WTC11 (cell line): ENCODE measurements around the gene GRM5. TPM values are rescaled to one million over a fixed set of nuclear protein-coding genes. Genes with fewer than 3 reads are reported as not detected.

ENCODE experiments used
- ATAC-seq: fragments of 200-7000 bp; cut with Tn5 transposase; 2 replicates; pipeline ENCODE4 v1.10.0; 2021; ENCODE audit warnings: mild to moderate bottlenecking, moderate library complexity
- CTCF ChIA-PET: fragments of 300-600 bp; sonication (Branson Sonifier 250); formaldehyde crosslinking; loops from one replicate; lab custom pipeline; 2021; ENCODE audit warnings: antibody characterized with exemption; lab: Charles Lee
- POLR2A ChIA-PET: fragments of 350-600 bp; sonication (Branson Sonifier 250); formaldehyde crosslinking; loops from one replicate; lab custom pipeline; 2021; ENCODE audit warnings: antibody characterized with exemption; lab: Charles Lee
- DNase-seq: peaks from one replicate; pipeline ENCODE4 v3.0.0; 2021; ENCODE audit warnings: low spot score
- H3K27ac Mint-ChIP-seq: 2 replicates; pipeline ENCODE4 v1.8.0; 2021; ENCODE audit warnings: mixed read lengths
- H3K27me3 Mint-ChIP-seq: 2 replicates; pipeline ENCODE4 v1.8.0; 2021; ENCODE audit warnings: low read depth, mild to moderate bottlenecking, moderate library complexity, mixed read lengths
- H3K36me3 Mint-ChIP-seq: 2 replicates; pipeline ENCODE4 v1.8.0; 2021; ENCODE audit warnings: mixed read lengths
- H3K4me1 Mint-ChIP-seq: 2 replicates; pipeline ENCODE4 v1.8.0; 2022; ENCODE audit warnings: mixed read lengths
- H3K4me3 Mint-ChIP-seq: 2 replicates; pipeline ENCODE4 v1.8.0; 2021; ENCODE audit warnings: mild to moderate bottlenecking, moderate library complexity, mixed read lengths
- H3K9me3 Mint-ChIP-seq: 2 replicates; pipeline ENCODE4 v1.8.0; 2021; ENCODE audit warnings: mixed read lengths
- AFF4 ChIP-seq: sonication (generic); formaldehyde crosslinking; IDR thresholded peaks from 2 replicates; pipeline ENCODE4 v1.8.1; 2023; ENCODE audit warnings: mild to moderate bottlenecking, missing genetic modification reagents, borderline replicate concordance
- CREM ChIP-seq: sonication (generic); formaldehyde crosslinking; IDR thresholded peaks from 2 replicates; pipeline ENCODE4 v1.8.1; 2022; ENCODE audit warnings: mild to moderate bottlenecking, missing genetic modification reagents, moderate library complexity
- ELF4 ChIP-seq: sonication (generic); formaldehyde crosslinking; IDR thresholded peaks from 2 replicates; pipeline ENCODE4 v1.8.1; 2022; ENCODE audit warnings: low read depth, mild to moderate bottlenecking, moderate library complexity, missing genetic modification reagents
- FOXJ3 ChIP-seq: sonication (generic); formaldehyde crosslinking; IDR thresholded peaks from 2 replicates; pipeline ENCODE4 v1.9.0; 2021; ENCODE audit warnings: missing genetic modification reagents, mild to moderate bottlenecking, borderline replicate concordance
- SMAD4 ChIP-seq: sonication (generic); formaldehyde crosslinking; IDR thresholded peaks from 2 replicates; pipeline ENCODE4 v1.8.0; 2022; ENCODE audit warnings: mild to moderate bottlenecking, missing genetic modification reagents
- SOX15 ChIP-seq: fragments of 250-450 bp; sonication (Bioruptor Pico); IDR thresholded peaks from 2 replicates; pipeline ENCODE4 v1.9.0; 2021; ENCODE audit warnings: mild to moderate bottlenecking
- TEAD4 ChIP-seq: sonication (generic); formaldehyde crosslinking; IDR thresholded peaks from 2 replicates; pipeline ENCODE4 v1.8.0; 2022; ENCODE audit warnings: mild to moderate bottlenecking, missing genetic modification reagents
- USF1 ChIP-seq: sonication (generic); formaldehyde crosslinking; IDR thresholded peaks from 2 replicates; pipeline ENCODE4 v1.8.0; 2022; ENCODE audit warnings: mild to moderate bottlenecking, missing genetic modification reagents
- ZNF219 ChIP-seq: sonication (generic); formaldehyde crosslinking; IDR thresholded peaks from 2 replicates; pipeline ENCODE4 v1.8.0; 2023; ENCODE audit warnings: missing genetic modification reagents, mild to moderate bottlenecking, borderline replicate concordance
- ZNF232 ChIP-seq: sonication (generic); formaldehyde crosslinking; IDR thresholded peaks from 2 replicates; pipeline ENCODE4 v1.8.0; 2022; ENCODE audit warnings: mild to moderate bottlenecking, missing genetic modification reagents
- ZNF263 ChIP-seq: sonication (generic); formaldehyde crosslinking; IDR thresholded peaks from 2 replicates; pipeline ENCODE4 v1.8.1; 2022; ENCODE audit warnings: low read depth, mild to moderate bottlenecking, moderate library complexity, missing genetic modification reagents
- ZNF281 ChIP-seq: sonication (generic); formaldehyde crosslinking; IDR thresholded peaks from 2 replicates; pipeline ENCODE4 v1.8.0; 2023; ENCODE audit warnings: mild to moderate bottlenecking, missing genetic modification reagents
- ZNF317 ChIP-seq: sonication (generic); formaldehyde crosslinking; IDR thresholded peaks from 2 replicates; pipeline ENCODE4 v1.8.1; 2023; ENCODE audit warnings: low read depth, mild to moderate bottlenecking, moderate library complexity, missing genetic modification reagents, borderline replicate concordance
- ZNF671 ChIP-seq: fragments of 250-450 bp; sonication (Bioruptor Pico); IDR thresholded peaks from 2 replicates; pipeline ENCODE4 v1.8.0; 2021; ENCODE audit warnings: mild to moderate bottlenecking
- ZSCAN18 ChIP-seq: fragments of 250-450 bp; sonication (Bioruptor Pico); IDR thresholded peaks from 2 replicates; pipeline ENCODE4 v2.1.2; 2022; ENCODE audit warnings: mild to moderate bottlenecking, moderate library complexity
- total RNA-seq: library from RNA; stranded (reverse); gene quantifications from 3 replicates; pipeline ENCODE4 v1.2.3, GENCODE V29; 2021
- TF ChIP-seq, protein P1 (sequence below): sonication (generic); formaldehyde crosslinking; IDR thresholded peaks from 2 replicates; pipeline ENCODE4 v1.8.0; 2022; ENCODE audit warnings: missing genetic modification reagents
- TF ChIP-seq, protein P2 (sequence below): sonication (generic); formaldehyde crosslinking; conservative IDR thresholded peaks from 2 replicates; pipeline ENCODE4 v1.8.1; 2022; ENCODE audit warnings: mild to moderate bottlenecking, missing genetic modification reagents
- TF ChIP-seq, protein P3 (sequence below): sonication (generic); formaldehyde crosslinking; IDR thresholded peaks from 2 replicates; pipeline ENCODE4 v1.8.0; 2022; ENCODE audit warnings: mild to moderate bottlenecking, missing genetic modification reagents

GRM5 gene
- total RNA-seq, 1 experiment from 2014 or later, result 0.13 TPM

DNA sequence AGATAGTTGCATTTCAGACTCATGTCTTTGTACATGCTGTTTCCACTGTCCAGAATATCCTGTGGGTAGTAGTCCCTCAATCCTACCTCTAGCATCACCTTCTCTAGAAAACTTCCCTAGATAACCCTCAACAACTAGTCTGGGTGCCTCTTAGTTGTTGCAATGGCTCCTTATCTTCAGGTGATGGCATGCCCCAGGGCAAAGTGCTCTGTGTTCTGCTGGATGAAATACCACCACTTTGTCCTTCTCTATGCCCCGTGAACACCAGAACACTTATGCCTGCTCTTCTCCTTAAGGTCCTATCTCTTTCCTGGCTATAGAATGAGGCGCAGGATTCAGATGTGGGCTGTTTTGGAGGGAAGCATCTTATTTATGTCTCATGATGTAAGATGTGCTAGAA, 569.9 kb downstream of the GRM5 start (continued):
- TF ChIP-seq ZSCAN18 (no peak), ZNF232 (CRISPR knock-in tag) (no peak), TEAD4 (CRISPR knock-in tag) (no peak), SOX15 (CRISPR knock-in tag) (no peak), ZNF317 (no peak), ELF4 (no peak)
- TF ChIP-seq, protein P1, sequence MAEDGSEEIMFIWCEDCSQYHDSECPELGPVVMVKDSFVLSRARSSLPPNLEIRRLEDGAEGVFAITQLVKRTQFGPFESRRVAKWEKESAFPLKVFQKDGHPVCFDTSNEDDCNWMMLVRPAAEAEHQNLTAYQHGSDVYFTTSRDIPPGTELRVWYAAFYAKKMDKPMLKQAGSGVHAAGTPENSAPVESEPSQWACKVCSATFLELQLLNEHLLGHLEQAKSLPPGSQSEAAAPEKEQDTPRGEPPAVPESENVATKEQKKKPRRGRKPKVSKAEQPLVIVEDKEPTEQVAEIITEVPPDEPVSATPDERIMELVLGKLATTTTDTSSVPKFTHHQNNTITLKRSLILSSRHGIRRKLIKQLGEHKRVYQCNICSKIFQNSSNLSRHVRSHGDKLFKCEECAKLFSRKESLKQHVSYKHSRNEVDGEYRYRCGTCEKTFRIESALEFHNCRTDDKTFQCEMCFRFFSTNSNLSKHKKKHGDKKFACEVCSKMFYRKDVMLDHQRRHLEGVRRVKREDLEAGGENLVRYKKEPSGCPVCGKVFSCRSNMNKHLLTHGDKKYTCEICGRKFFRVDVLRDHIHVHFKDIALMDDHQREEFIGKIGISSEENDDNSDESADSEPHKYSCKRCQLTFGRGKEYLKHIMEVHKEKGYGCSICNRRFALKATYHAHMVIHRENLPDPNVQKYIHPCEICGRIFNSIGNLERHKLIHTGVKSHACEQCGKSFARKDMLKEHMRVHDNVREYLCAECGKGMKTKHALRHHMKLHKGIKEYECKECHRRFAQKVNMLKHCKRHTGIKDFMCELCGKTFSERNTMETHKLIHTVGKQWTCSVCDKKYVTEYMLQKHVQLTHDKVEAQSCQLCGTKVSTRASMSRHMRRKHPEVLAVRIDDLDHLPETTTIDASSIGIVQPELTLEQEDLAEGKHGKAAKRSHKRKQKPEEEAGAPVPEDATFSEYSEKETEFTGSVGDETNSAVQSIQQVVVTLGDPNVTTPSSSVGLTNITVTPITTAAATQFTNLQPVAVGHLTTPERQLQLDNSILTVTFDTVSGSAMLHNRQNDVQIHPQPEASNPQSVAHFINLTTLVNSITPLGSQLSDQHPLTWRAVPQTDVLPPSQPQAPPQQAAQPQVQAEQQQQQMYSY (CRISPR knock-in tag), result no peak

DNA sequence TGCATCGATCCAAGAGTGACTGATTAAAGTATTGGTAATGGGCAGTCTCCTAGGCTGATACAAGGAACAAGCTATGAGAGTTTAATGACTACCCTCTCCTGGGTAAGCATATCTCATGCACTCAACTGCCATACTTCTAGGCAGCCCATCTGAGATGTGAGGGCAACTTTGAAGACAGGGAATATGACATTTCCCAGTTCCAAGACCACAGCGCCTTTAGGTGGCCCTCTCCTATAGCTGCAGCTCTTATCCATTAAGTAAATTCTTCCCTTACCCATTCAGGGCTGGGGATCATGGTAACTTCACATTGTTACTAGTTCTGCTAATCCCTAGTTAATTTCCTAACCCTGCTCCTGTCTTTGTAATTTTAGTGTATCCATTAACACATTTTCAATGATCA, 570.9 kb downstream of the GRM5 start:
- peaks cover 21% of the 10 kb centered on the region for H3K4me1 Mint-ChIP-seq
- no peak for DNase-seq
- no peak overlapping the region for H3K4me3 Mint-ChIP-seq
- CTCF ChIA-PET, result interaction anchor here (0.8 to 1.3 kb wide), 3 partner anchors 10 to 479 kb away, joined by 3 read pairs; no protein-coding TSS in a partner anchor
- no peaks in the 10 kb centered on the region for H3K27me3 Mint-ChIP-seq
- no peak overlapping the region for H3K27ac Mint-ChIP-seq
- H3K9me3 Mint-ChIP-seq, result peaks cover 8% of the 10 kb centered on the region
- H3K36me3 Mint-ChIP-seq, result no peaks in the 10 kb centered on the region
- POLR2A ChIA-PET, result no interaction called here
- peak; percentile 91 for ATAC-seq
- TF ChIP-seq ZNF219 (CRISPR knock-in tag), result no peak
- no peak for TF ChIP-seq ZNF263 (CRISPR knock-in tag)
- TF ChIP-seq, protein P2, sequence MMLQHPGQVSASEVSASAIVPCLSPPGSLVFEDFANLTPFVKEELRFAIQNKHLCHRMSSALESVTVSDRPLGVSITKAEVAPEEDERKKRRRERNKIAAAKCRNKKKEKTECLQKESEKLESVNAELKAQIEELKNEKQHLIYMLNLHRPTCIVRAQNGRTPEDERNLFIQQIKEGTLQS (CRISPR knock-in tag), result no peak
- TF ChIP-seq SMAD4 (CRISPR knock-in tag), result no peak
- no peak for TF ChIP-seq ZNF671 (CRISPR knock-in tag)
- TF ChIP-seq AFF4 (CRISPR knock-in tag), result no peak
- no peak for TF ChIP-seq ZNF281 (CRISPR knock-in tag)
- TF ChIP-seq, protein P1 (CRISPR knock-in tag), result no peak
- TF ChIP-seq CREM (CRISPR knock-in tag), result no peak
- TF ChIP-seq USF1 (CRISPR knock-in tag), result no peak
- TF ChIP-seq, protein P3, sequence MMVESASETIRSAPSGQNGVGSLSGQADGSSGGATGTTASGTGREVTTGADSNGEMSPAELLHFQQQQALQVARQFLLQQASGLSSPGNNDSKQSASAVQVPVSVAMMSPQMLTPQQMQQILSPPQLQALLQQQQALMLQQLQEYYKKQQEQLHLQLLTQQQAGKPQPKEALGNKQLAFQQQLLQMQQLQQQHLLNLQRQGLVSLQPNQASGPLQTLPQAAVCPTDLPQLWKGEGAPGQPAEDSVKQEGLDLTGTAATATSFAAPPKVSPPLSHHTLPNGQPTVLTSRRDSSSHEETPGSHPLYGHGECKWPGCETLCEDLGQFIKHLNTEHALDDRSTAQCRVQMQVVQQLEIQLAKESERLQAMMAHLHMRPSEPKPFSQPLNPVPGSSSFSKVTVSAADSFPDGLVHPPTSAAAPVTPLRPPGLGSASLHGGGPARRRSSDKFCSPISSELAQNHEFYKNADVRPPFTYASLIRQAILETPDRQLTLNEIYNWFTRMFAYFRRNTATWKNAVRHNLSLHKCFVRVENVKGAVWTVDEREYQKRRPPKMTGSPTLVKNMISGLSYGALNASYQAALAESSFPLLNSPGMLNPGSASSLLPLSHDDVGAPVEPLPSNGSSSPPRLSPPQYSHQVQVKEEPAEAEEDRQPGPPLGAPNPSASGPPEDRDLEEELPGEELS (CRISPR knock-in tag), result no peak
- no peak for TF ChIP-seq FOXJ3 (CRISPR knock-in tag)
- TF ChIP-seq TEAD4 (CRISPR knock-in tag), result no peak
